HCT116 (cell line): ENCODE data around the gene ADGRA1. TPM values are rescaled to one million over a fixed set of nuclear protein-coding genes. Genes with fewer than 3 reads are reported as not detected.

Experiments
- ATAC-seq: fragments of 200-7000 bp; cut with Tn5 transposase; 2 replicates; pipeline ENCODE4 v1.9.1; 2020; ENCODE audit warnings: mild to moderate bottlenecking, moderate library complexity
- BruUV-seq: library from RNA; stranded (reverse); fragments of 400-500 nt; replicated peaks from 2 replicates; lab custom pipeline; 2021; lab: Mats Ljungman, UMichigan
- CTCF ChIA-PET: fragments of 300-600 bp; sonication (Branson Sonifier 250); formaldehyde crosslinking; loops from one replicate; lab custom pipeline; 2021; ENCODE audit warnings: antibody characterized with exemption; lab: Charles Lee
- POLR2A ChIA-PET: fragments of 300-600, 350-600 bp; sonication (Branson Sonifier 250); formaldehyde crosslinking; loops from one replicate; lab custom pipeline; 2021; ENCODE audit warnings: antibody characterized with exemption; lab: Charles Lee
- RAD21 ChIA-PET, 2 experiments: fragments of 300-600 bp; sonication (Branson Sonifier 250); formaldehyde crosslinking; loops; one replicate each; lab custom pipeline; 2023; ENCODE audit warnings: low total read pairs in 2 of 2; ENCODE audit not compliant: uncharacterized antibody in 2 of 2, unreplicated experiment in 2 of 2, low non-redundant PET in 1 of 2; lab: Charles Lee
- DNase-seq: peaks from one replicate; pipeline ENCODE4 v3.0.0-alpha.2; 2010; ENCODE audit warnings: low read depth, low spot score
- H2AFZ ChIP-seq: fragments of 200-600 bp; shearing (Covaris generic), sonication (generic); 2 replicates; pipeline ENCODE4 v1.6.1; 2017; ENCODE audit warnings: low read depth, mixed run types, mixed read lengths, antibody characterized with exemption, low read length; ENCODE audit not compliant: poor library complexity, severe bottlenecking
- H3K27ac ChIP-seq: 2 replicates; pipeline ENCODE4 v1.5.1; 2012; ENCODE audit warnings: low read depth, low read length
- H3K27me3 ChIP-seq: fragments of 200-600 bp; sonication (generic); 2 replicates; pipeline ENCODE4 v1.6.1; 2016; ENCODE audit warnings: mixed run types, low read length, mixed read lengths; ENCODE audit not compliant: insufficient read depth
- H3K36me3 ChIP-seq, 2 experiments: fragments of 200-500 bp in 1 of 2; fragments of 200-600 bp in 1 of 2; sonication (Bioruptor generic) in 1 of 2; sonication (generic) in 1 of 2; 2 replicates each; pipeline versions ENCODE4 v1.5.1 to v1.6.1; 2014 to 2016; ENCODE audit warnings: low read length in 2 of 2, inconsistent platforms in 1 of 2, mixed read lengths in 1 of 2, mixed run types in 1 of 2; ENCODE audit not compliant: insufficient read depth in 2 of 2, control insufficient read depth in 1 of 2
- H3K4me1 ChIP-seq, 2 experiments: fragments of 200-600 bp in 1 of 2; sonication (generic) in 1 of 2; 2 replicates each; pipeline versions ENCODE4 v1.5.1 to v1.6.1; 2012 to 2017; ENCODE audit warnings: low read length in 2 of 2, inconsistent platforms in 1 of 2, mild to moderate bottlenecking in 1 of 2, mixed read lengths in 1 of 2, mixed run types in 1 of 2, moderate library complexity in 1 of 2; ENCODE audit not compliant: insufficient read depth in 2 of 2, control insufficient read depth in 1 of 2
- H3K4me2 ChIP-seq: fragments of 200-600 bp; sonication (generic); 2 replicates; pipeline ENCODE4 v1.6.1; 2017; ENCODE audit warnings: mixed run types, low read length, mixed read lengths
- H3K4me3 ChIP-seq, 2 experiments: fragments of 200-600 bp in 1 of 2; sonication (generic) in 1 of 2; replicated peaks in 1 of 2; 2 replicates each; pipeline ENCODE4 v1.5.1; 2011 to 2016; ENCODE audit warnings: low read length in 2 of 2, control low read depth in 1 of 2, low read depth in 1 of 2, mild to moderate bottlenecking in 1 of 2, mixed read lengths in 1 of 2, mixed run types in 1 of 2
- H3K79me2 ChIP-seq: fragments of 200-600 bp; sonication (generic); 2 replicates; pipeline ENCODE4 v1.6.1; 2017; ENCODE audit warnings: mild to moderate bottlenecking, mixed run types, low read length, moderate library complexity, mixed read lengths; ENCODE audit not compliant: insufficient read depth
- H3K9ac ChIP-seq: fragments of 200-600 bp; sonication (generic); 2 replicates; pipeline ENCODE4 v1.6.1; 2016; ENCODE audit warnings: low read length, mixed read lengths
- H3K9me2 ChIP-seq: fragments of 200-600 bp; sonication (generic), shearing (Covaris generic); 2 replicates; pipeline ENCODE4 v1.6.1; 2017; ENCODE audit warnings: mixed run types, mild to moderate bottlenecking, moderate library complexity; ENCODE audit not compliant: insufficient read depth
- H3K9me3 ChIP-seq, 2 experiments: fragments of 200-500 bp in 1 of 2; fragments of 200-600 bp in 1 of 2; sonication (Bioruptor generic) in 1 of 2; sonication (generic) in 1 of 2; 2 replicates each; pipeline ENCODE4 v1.6.1; 2014 to 2017; ENCODE audit warnings: low read length in 2 of 2, mixed read lengths in 2 of 2, inconsistent platforms in 1 of 2, low read depth in 1 of 2, mild to moderate bottlenecking in 1 of 2, mixed run types in 1 of 2, moderate library complexity in 1 of 2; ENCODE audit not compliant: control insufficient read depth in 1 of 2, insufficient read depth in 1 of 2
- H4K20me1 ChIP-seq: fragments of 200-600 bp; sonication (generic), shearing (Covaris generic); 2 replicates; pipeline ENCODE4 v1.6.1; 2017; ENCODE audit warnings: mixed run types, mild to moderate bottlenecking, moderate library complexity; ENCODE audit not compliant: insufficient read depth
- ATF3 ChIP-seq: IDR thresholded peaks from 2 replicates; pipeline ENCODE4 v1.6.1; 2012
- CBX3 ChIP-seq: IDR thresholded peaks from 2 replicates; pipeline ENCODE4 v1.6.1; 2012; ENCODE audit warnings: low read depth
- CEBPB ChIP-seq: IDR thresholded peaks from 2 replicates; pipeline ENCODE4 v1.6.1; 2012; ENCODE audit warnings: low read depth
- CTCF ChIP-seq, 3 experiments: fragments of 200-600 bp in 1 of 3; sonication (generic) in 1 of 3; IDR thresholded peaks in 2 of 3; conservative IDR thresholded peaks in 1 of 3; 2 replicates each; pipeline ENCODE4 v1.5.1; 2012 to 2017; ENCODE audit warnings: low read depth in 2 of 3, low read length in 2 of 3, antibody characterized with exemption in 1 of 3, borderline replicate concordance in 1 of 3, control low read depth in 1 of 3, mild to moderate bottlenecking in 1 of 3, mixed read lengths in 1 of 3, mixed run types in 1 of 3, moderate library complexity in 1 of 3; ENCODE audit not compliant: insufficient read depth in 1 of 3
- EGR1 ChIP-seq: IDR thresholded peaks from 2 replicates; pipeline ENCODE4 v1.6.1; 2012; ENCODE audit warnings: low read depth
- ELF1 ChIP-seq: IDR thresholded peaks from 2 replicates; pipeline ENCODE4 v1.6.1; 2012; ENCODE audit warnings: low read depth, borderline replicate concordance
- FOSL1 ChIP-seq: IDR thresholded peaks from 2 replicates; pipeline ENCODE4 v1.6.1; 2012; ENCODE audit warnings: low read depth
- JUND ChIP-seq: IDR thresholded peaks from 2 replicates; pipeline ENCODE4 v1.6.1; 2012
- SP1 ChIP-seq: IDR thresholded peaks from 2 replicates; pipeline ENCODE4 v1.6.1; 2012; ENCODE audit warnings: low read depth
- SRF ChIP-seq: IDR thresholded peaks from 2 replicates; pipeline ENCODE4 v1.6.1; 2012; ENCODE audit warnings: low read depth
- YY1 ChIP-seq: IDR thresholded peaks from 2 replicates; pipeline ENCODE4 v1.6.1; 2011; ENCODE audit warnings: low read length, low read depth, moderate library complexity, mild to moderate bottlenecking; ENCODE audit not compliant: insufficient replicate concordance; ENCODE audit errors: extremely low read depth
- intact Hi-C: fragments of 100-400 bp; cut with micrococcal nuclease; formaldehyde crosslinking; loops from 2 replicates; pipeline ENCODE4 v1.10.0; 2022
- total RNA-seq: library from RNA; stranded (reverse); gene quantifications from one replicate; pipeline ENCODE4 v1.2.1, GENCODE V29; 2021; ENCODE audit not compliant: unreplicated experiment

Gene ADGRA1
- total RNA-seq, 1 experiment from 2014 or later, result not detected

GRCh38 chr10:133180192-133180964 is 92.7 kb downstream of the ADGRA1 start:
- no TSS peak for BruUV-seq
- Histone ChIP-seq H3K4me3 (no peak overlapping the region), H3K36me3 (no peaks in the 10 kb centered on the region), H3K9me3 (no peaks in the 10 kb centered on the region; a peak in 1 of 4 replicates), H4K20me1 (no peaks in the 10 kb centered on the region), H3K4me1 (no peaks in the 10 kb centered on the region), H3K79me2 (no peaks in the 10 kb centered on the region)
- DNase-seq, result no peak
- intact Hi-C loops, result no loop called here
- TF ChIP-seq EGR1, result no peak
- TF ChIP-seq CEBPB, result no peak
- TF ChIP-seq ELF1, result no peak
- no peak for TF ChIP-seq CBX3
- TF ChIP-seq CTCF (IDR thresholded peaks at IDR 0.05 in 2 of 3, conservative IDR thresholded peaks at IDR 0.05 in 1 of 3; ENCODE audit: borderline replicate concordance in 1 of 3, insufficient read depth in 1 of 3, low read depth in 2 of 3, low read length in 2 of 3), result no peak
- TF ChIP-seq YY1, result no peak
- no peak for TF ChIP-seq SRF
- no peak for TF ChIP-seq SP1
- TF ChIP-seq FOSL1, result no peak
- no peak for TF ChIP-seq JUND
- TF ChIP-seq ATF3, result no peak
- TF ChIP-seq, all 23 proteins: peak for 0
- Histone ChIP-seq H3K4me2 (no peak overlapping the region), H2AFZ (no peak overlapping the region), H3K27me3 (no peaks in the 10 kb centered on the region), H3K9ac (no peak overlapping the region), H3K27ac (no peak overlapping the region), H3K9me2 (no peaks in the 10 kb centered on the region)
- ATAC-seq, result no peak
- RAD21 ChIA-PET, result no interaction called here
- CTCF ChIA-PET, result no interaction called here
- POLR2A ChIA-PET, result no interaction called here
